ENCODE results near the gene GLIS2.
A peak's percentile ranks its signal among the peaks of the same experiment; 100 is the strongest.

DNA sequence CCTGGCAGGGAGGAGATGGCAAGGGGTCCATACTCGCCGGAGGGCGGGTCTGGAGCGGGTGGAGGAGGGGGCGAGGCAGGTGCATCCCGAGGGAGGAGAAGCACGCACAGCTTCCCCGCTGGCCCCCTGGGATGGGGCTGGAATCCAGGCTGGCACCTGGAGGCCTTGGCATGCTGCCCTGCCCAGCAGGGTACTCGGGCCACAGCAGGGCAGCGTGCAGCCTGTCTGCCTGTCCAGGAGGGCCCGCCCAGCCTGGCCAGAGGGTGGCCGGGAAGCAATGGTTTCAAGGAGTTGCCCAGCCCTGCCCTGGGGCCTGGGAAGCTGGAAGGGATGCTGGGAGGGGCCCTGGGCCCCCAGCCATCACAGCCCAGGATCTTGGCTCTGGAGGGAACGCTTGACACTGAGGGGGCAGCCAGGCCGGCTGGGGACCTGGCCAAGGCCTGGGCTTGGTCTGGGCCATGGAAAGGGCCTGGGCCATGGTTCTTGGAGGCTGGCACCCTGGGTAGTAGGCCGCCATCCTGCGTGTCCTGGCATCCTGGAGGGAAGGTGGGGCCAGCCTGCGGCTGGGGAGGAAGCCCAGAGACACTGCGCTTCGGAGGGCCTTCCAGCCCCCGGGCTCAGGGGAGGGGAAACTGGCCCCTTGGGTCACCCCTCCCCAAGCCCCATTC, 1.1 kb downstream of the GLIS2 start:
- TF ChIP-seq, protein P1, sequence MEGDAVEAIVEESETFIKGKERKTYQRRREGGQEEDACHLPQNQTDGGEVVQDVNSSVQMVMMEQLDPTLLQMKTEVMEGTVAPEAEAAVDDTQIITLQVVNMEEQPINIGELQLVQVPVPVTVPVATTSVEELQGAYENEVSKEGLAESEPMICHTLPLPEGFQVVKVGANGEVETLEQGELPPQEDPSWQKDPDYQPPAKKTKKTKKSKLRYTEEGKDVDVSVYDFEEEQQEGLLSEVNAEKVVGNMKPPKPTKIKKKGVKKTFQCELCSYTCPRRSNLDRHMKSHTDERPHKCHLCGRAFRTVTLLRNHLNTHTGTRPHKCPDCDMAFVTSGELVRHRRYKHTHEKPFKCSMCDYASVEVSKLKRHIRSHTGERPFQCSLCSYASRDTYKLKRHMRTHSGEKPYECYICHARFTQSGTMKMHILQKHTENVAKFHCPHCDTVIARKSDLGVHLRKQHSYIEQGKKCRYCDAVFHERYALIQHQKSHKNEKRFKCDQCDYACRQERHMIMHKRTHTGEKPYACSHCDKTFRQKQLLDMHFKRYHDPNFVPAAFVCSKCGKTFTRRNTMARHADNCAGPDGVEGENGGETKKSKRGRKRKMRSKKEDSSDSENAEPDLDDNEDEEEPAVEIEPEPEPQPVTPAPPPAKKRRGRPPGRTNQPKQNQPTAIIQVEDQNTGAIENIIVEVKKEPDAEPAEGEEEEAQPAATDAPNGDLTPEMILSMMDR (IDR thresholded peaks at IDR 0.05) = no peak
- peak in 1 of 2 donors; percentile 56 for TF ChIP-seq POLR2AphosphoS5 (IDR thresholded peaks at IDR 0.05; ENCODE audit: insufficient read depth in 1 of 2, low read depth in 1 of 2)

Measured in vagina (tissue), 2 donors.